WI38 (cell line): ENCODE measurements around the gene NID2.

ENCODE experiments used
- H3K4me3 ChIP-seq: 2 replicates; pipeline ENCODE4 v1.5.1; 2011; ENCODE audit warnings: low read depth, mild to moderate bottlenecking, control low read depth, low read length
- TF ChIP-seq, protein P1 (sequence below): IDR thresholded peaks from 2 replicates; pipeline ENCODE4 v1.5.1; 2012; ENCODE audit warnings: low read depth, mild to moderate bottlenecking, control low read depth, low read length

The NID2 gene

DNA sequence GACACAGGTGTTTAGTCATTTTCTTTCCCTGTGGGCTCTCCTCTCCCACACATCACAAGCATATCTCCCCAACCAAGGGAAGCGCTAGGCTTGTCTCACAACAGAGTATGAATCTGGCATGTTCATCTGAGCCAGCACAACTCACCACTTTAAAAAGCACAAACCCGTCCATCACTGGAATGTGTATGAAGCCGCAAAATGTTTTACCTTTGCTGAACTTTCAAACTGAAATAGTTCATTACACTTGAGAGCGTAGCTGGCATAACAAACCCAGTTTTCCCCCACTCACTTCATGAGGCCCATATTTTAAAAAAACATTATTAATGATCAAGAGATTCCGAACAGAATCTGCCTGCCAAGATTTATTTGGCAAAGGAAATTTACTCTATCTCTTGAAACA is 15.8 kb downstream of the NID2 start:
- H3K4me3 ChIP-seq, result no peak overlapping the region
- TF ChIP-seq, protein P1, sequence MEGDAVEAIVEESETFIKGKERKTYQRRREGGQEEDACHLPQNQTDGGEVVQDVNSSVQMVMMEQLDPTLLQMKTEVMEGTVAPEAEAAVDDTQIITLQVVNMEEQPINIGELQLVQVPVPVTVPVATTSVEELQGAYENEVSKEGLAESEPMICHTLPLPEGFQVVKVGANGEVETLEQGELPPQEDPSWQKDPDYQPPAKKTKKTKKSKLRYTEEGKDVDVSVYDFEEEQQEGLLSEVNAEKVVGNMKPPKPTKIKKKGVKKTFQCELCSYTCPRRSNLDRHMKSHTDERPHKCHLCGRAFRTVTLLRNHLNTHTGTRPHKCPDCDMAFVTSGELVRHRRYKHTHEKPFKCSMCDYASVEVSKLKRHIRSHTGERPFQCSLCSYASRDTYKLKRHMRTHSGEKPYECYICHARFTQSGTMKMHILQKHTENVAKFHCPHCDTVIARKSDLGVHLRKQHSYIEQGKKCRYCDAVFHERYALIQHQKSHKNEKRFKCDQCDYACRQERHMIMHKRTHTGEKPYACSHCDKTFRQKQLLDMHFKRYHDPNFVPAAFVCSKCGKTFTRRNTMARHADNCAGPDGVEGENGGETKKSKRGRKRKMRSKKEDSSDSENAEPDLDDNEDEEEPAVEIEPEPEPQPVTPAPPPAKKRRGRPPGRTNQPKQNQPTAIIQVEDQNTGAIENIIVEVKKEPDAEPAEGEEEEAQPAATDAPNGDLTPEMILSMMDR, result no peak

DNA sequence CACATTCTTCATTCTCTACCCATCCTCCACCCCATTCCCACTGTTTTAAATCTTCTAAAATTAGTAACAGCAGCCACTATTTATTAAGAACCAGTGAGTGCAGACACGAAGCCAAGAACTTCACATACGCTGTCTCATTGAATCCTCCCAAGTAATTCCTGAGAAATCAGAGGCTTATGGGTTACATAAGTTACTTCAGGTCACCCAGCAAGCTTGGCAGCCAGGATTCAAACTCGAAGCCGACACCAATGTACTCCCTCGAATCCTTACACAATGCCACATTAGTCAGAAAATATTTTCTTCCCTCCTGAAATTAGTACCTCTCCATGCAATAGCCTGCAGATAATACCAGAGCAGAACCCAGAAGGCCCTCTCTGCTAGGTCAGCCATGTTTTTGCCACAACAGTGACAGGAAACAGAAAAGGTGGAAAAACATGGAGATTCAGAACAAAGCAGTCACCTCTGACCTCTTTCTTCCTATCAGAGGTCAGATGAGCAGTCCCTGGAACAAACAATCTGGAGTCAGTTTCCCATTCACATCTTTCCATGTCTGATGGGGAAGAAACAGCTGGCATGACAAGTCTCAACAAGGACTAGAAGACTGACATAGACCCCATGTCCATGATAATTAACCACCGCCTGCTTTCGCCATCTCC is 16.4 kb downstream of the NID2 start:
- H3K4me3 ChIP-seq, result no peak overlapping the region
- TF ChIP-seq, protein P1, result no peak

DNA sequence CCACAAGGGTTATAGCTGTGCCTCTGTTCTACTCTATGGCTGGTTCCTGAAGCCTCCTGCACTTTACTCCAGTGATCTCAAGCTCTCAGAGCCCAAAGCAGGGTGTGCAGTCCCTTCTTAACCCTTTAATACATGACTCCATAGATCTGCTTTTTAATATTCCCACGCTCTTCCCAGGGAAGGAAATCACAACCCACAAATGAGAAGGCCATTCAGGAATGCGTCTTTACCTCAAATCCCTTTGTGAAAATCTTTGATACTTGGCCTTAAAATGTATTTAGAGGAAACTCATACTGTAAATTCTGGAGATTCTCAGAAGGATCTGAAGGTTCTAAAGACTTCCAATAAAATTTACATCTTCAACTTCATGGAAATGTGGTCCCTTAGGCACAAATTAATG is 17.0 kb downstream of the NID2 start:
- TF ChIP-seq, protein P1, result no peak

DNA sequence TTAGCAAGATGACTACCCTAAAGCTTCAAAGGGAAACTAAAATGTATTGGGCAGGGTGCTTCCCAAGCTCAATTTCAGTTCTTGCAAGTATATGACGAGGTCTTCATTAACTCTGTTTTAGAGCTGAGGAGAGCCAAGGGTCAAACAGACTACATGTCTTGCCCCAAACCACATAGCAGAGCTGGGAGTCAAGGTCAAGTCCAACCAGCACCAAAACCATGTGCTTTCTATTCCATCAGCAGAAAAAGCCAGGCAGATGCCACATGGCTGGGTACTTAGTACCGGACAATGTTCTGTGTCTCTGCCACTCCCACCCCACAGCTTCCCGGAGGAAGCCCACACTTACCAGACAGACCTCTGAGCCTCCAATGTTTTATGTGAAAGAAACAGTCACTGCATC is 17.6 kb downstream of the NID2 start:
- no peak overlapping the region for H3K4me3 ChIP-seq
- TF ChIP-seq, protein P1, result no peak

More for the DNA sequence above, 17.0 kb downstream of the NID2 start:
- H3K4me3 ChIP-seq, result no peak overlapping the region

DNA sequence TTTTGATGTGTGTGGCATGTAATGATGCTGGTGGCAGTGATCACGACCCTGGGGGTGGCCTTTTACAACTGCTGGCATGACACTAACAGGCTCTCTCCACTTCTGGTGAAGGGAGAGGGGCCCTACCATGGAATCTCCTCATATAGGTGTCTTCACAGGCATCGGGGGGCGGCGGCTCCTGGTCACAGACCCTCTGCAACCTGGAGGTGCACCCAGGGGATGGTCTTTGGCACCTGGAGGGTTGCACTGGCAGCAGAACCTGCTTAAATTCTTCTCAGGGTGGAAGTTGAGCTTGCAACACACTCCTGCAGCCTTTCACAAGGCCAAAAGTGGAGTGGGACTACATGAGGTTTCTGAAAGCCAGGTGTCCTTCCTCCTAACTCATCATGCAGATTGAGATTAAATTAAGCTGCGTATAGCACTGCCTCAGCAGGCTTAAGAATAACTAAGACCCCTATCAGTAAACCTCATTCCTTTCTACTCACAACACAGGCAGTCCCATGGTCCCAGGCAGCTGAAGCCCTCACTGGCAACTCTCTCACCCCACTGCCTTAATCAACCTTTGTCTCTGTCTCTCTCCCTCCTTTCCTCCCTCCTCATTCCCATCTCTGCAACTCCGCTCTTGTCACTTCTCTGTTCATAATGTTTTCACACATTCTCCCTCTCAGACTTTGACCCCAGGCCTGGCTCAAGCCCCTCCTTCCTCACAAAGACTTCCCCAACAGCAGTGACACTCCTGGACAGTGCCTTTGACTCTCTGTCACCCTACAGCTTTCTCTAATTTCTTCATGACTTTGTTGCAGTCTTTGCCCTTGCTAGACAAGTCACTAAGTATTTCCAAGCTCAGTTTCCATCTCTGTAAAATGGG is 18.9 kb downstream of the NID2 start:
- no peak overlapping the region for H3K4me3 ChIP-seq
- TF ChIP-seq, protein P1, result no peak

DNA sequence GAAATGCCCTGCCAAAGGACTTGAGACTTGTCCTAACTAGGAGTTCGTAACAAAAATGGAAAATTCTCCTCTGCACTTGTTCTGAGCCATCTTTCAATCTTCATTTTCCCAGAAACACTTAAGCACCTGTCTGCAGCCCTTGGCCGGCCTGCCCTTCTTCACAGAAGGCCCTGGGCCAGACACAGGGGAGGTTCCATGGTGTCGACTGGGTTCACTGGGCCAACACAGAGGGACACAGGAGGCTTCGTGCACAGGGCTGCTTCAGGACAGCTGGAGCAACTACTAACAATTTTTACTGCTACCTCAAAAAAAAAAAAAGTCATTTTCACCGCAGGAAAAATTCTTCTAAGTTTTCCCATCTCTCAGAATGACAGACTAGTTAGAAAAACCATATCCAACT is 19.6 kb downstream of the NID2 start:
- no peak overlapping the region for H3K4me3 ChIP-seq
- TF ChIP-seq, protein P1, result no peak

DNA sequence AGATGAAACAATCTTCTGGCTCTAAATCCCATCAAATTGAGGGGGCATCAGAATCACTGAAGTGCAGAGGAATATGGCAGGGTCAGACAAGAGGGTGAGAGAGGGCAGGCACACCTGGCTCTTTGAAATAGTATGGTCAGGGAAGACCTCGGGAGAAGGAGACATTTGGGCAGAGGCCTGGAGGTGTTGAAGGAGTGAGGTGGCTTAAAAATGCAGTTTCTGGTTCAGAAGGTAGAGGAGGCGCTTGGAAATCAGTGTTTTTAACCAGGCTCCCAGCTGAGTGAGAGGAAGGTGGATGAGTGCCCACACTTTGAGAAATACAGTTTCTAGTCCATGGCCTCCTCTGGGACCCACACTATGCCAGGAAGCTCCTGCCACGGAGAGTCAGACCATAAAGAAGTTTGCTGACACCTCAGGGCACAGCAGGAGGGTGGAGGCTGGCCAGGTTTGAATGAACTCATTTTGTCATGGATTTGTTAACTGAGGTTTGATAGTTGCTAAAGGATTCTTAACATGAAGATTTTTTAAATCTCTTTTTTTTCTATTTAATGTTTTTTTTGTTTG is 20.1 kb downstream of the NID2 start:
- TF ChIP-seq, protein P1, result no peak
- H3K4me3 ChIP-seq, result no peak overlapping the region
